ENCODE data around the gene EIF2S2.

GRCh38 chr20:34045294-34045693 is 66.7 kb downstream of the EIF2S2 start:
- TF ChIP-seq CTCF (IDR thresholded peaks at IDR 0.05) (no peak), POLR2A (IDR thresholded peaks at IDR 0.05) (no peak), POLR2AphosphoS5 (IDR thresholded peaks at IDR 0.05; ENCODE audit: insufficient read depth in 1 of 2, low read depth in 1 of 2) (no peak)

Data from vagina (tissue), 2 donors.